ENCODE results near the gene MUC2.

GRCh38 chr11:1122664-1123002, 48.0 kb downstream of the MUC2 start:
- TF ChIP-seq CTCF (conservative IDR thresholded peaks at IDR 0.05) (no peak), ZFX (IDR thresholded peaks at IDR 0.05) (no peak)

All from C4-2B (cell line).